ENCODE measurements around the gene SAMHD1.
A peak's percentile ranks its signal among the peaks of the same experiment; 100 is the strongest.
"Not testable (repeated sequence)": the region's sequence is repeated elsewhere in the genome, so short reads cannot be mapped to it uniquely, and the experiment has no call there.

SAMHD1 gene

GRCh38 chr20:36848078-36848660 lies 103.3 kb downstream of the SAMHD1 start:
- no peak overlapping the region for H3K9ac ChIP-seq (ENCODE audit: insufficient read length, low read depth)
- H3K27me3 ChIP-seq (ENCODE audit: insufficient read depth, insufficient read length), result no peaks in the 10 kb centered on the region
- peaks cover 12% of the 10 kb centered on the region for H3K9me3 ChIP-seq (ENCODE audit: insufficient read depth, low read length)
- H3K4me3 ChIP-seq (ENCODE audit: insufficient read length, low read depth), result no peak overlapping the region
- DNase-seq (ENCODE audit: low read depth, low spot score), result no peak
- TF ChIP-seq YY1 (IDR thresholded peaks at IDR 0.05; ENCODE audit: insufficient read depth, insufficient read length) (no peak), ZNF274 (IDR thresholded peaks at IDR 0.05; ENCODE audit: low read depth, low read length) (no peak), SUZ12 (IDR thresholded peaks at IDR 0.05; ENCODE audit: extremely low read depth, insufficient read depth, insufficient read length) (no peak)
- peaks cover 10% of the 10 kb centered on the region for H3K4me1 ChIP-seq (ENCODE audit: insufficient read depth, insufficient read length)
- H3K36me3 ChIP-seq (ENCODE audit: insufficient read depth, insufficient read length, low read length), result peaks cover 19% of the 10 kb centered on the region

GRCh38 chr20:36847710-36848040 lies 103.8 kb downstream of the SAMHD1 start:
- H3K9ac ChIP-seq (ENCODE audit: insufficient read length, low read depth), result no peak overlapping the region
- H3K4me1 ChIP-seq (ENCODE audit: insufficient read depth, insufficient read length), result peaks cover 15% of the 10 kb centered on the region
- H3K27me3 ChIP-seq (ENCODE audit: insufficient read depth, insufficient read length), result no peaks in the 10 kb centered on the region
- no peak for TF ChIP-seq ZNF274 (IDR thresholded peaks at IDR 0.05; ENCODE audit: low read depth, low read length)
- TF ChIP-seq YY1 (IDR thresholded peaks at IDR 0.05; ENCODE audit: insufficient read depth, insufficient read length), result no peak
- TF ChIP-seq SUZ12 (IDR thresholded peaks at IDR 0.05; ENCODE audit: extremely low read depth, insufficient read depth, insufficient read length), result no peak
- H3K9me3 ChIP-seq (ENCODE audit: insufficient read depth, low read length), result peaks cover 12% of the 10 kb centered on the region
- H3K36me3 ChIP-seq (ENCODE audit: insufficient read depth, insufficient read length, low read length), result peaks cover 17% of the 10 kb centered on the region
- no peak overlapping the region for H3K4me3 ChIP-seq (ENCODE audit: insufficient read length, low read depth)
- no peak for DNase-seq (ENCODE audit: low read depth, low spot score)

- H3K4me3 ChIP-seq (ENCODE audit: insufficient read length, low read depth), result no peak overlapping the region
- H3K9ac ChIP-seq (ENCODE audit: insufficient read length, low read depth), result peak overlapping the region; percentile 18
- no peaks in the 10 kb centered on the region for H3K27me3 ChIP-seq (ENCODE audit: insufficient read depth, insufficient read length)
- TF ChIP-seq YY1 (IDR thresholded peaks at IDR 0.05; ENCODE audit: insufficient read depth, insufficient read length) (no peak), ZNF274 (IDR thresholded peaks at IDR 0.05; ENCODE audit: low read depth, low read length) (no peak), SUZ12 (IDR thresholded peaks at IDR 0.05; ENCODE audit: extremely low read depth, insufficient read depth, insufficient read length) (no peak)
- H3K4me1 ChIP-seq (ENCODE audit: insufficient read depth, insufficient read length), result peaks cover 16% of the 10 kb centered on the region
- H3K9me3 ChIP-seq (ENCODE audit: insufficient read depth, low read length), result peaks cover 12% of the 10 kb centered on the region
- no peak for DNase-seq (ENCODE audit: low read depth, low spot score)
- peaks cover 16% of the 10 kb centered on the region for H3K36me3 ChIP-seq (ENCODE audit: insufficient read depth, insufficient read length, low read length)
Observed at GRCh38 chr20:36847009-36847709, 104.3 kb downstream of the SAMHD1 start.

GRCh38 chr20:36845288-36845971 lies 106.1 kb downstream of the SAMHD1 start:
- H3K36me3 ChIP-seq (ENCODE audit: insufficient read depth, insufficient read length, low read length), result peaks cover 7% of the 10 kb centered on the region
- no peaks in the 10 kb centered on the region for H3K27me3 ChIP-seq (ENCODE audit: insufficient read depth, insufficient read length)
- no peak for DNase-seq (ENCODE audit: low read depth, low spot score)
- H3K9me3 ChIP-seq (ENCODE audit: insufficient read depth, low read length), result no peaks in the 10 kb centered on the region
- no peak overlapping the region for H3K9ac ChIP-seq (ENCODE audit: insufficient read length, low read depth)
- H3K4me1 ChIP-seq (ENCODE audit: insufficient read depth, insufficient read length), result peaks cover 20% of the 10 kb centered on the region
- no peak overlapping the region for H3K4me3 ChIP-seq (ENCODE audit: insufficient read length, low read depth)
- TF ChIP-seq SUZ12 (IDR thresholded peaks at IDR 0.05; ENCODE audit: extremely low read depth, insufficient read depth, insufficient read length) (no peak), ZNF274 (IDR thresholded peaks at IDR 0.05; ENCODE audit: low read depth, low read length) (no peak), YY1 (IDR thresholded peaks at IDR 0.05; ENCODE audit: insufficient read depth, insufficient read length) (no peak)

GRCh38 chr20:36841030-36841429 lies 110.5 kb downstream of the SAMHD1 start:
- H3K4me3 ChIP-seq (ENCODE audit: insufficient read length, low read depth); DNase-seq (ENCODE audit: low read depth, low spot score); H3K27me3 ChIP-seq (ENCODE audit: insufficient read depth, insufficient read length); H3K9ac ChIP-seq (ENCODE audit: insufficient read length, low read depth); H3K9me3 ChIP-seq (ENCODE audit: insufficient read depth, low read length): not testable (repeated sequence)
- peaks cover 16% of the 10 kb centered on the region for H3K4me1 ChIP-seq (ENCODE audit: insufficient read depth, insufficient read length)
- H3K36me3 ChIP-seq (ENCODE audit: insufficient read depth, insufficient read length, low read length), result peaks cover 21% of the 10 kb centered on the region
